Measurements from ENCODE around the gene HADHB. TPM values are rescaled to one million over a fixed set of nuclear protein-coding genes. Genes with fewer than 3 reads are reported as not detected.

The HADHB gene
- total and polyA plus RNA-seq, 2 donors from 2014 or later, result 132 to 232 TPM

GRCh38 chr2:26269571-26270158, 24.9 kb downstream of the HADHB start:
- Histone ChIP-seq H3K4me3 (ENCODE audit: low read length in 3 of 3) (no peak overlapping the region), H3K27ac (ENCODE audit: low read depth in 2 of 2, low read length in 2 of 2) (no peak overlapping the region), H3K9ac (ENCODE audit: low read length in 3 of 3) (no peak overlapping the region), H3K9me3 (ENCODE audit: control insufficient read depth in 2 of 3, insufficient read depth in 1 of 3, low read length in 3 of 3) (no peaks in the 10 kb centered on the region), H3K27me3 (ENCODE audit: control insufficient read depth, insufficient read depth, low read length) (no peaks in the 10 kb centered on the region), H3K4me1 (ENCODE audit: control insufficient read depth in 2 of 3, insufficient read depth in 2 of 3, low read depth in 1 of 3, low read length in 3 of 3) (peaks cover 0 to 7% (median 0%) of the 10 kb centered on the region in 3 donors), H3K36me3 (ENCODE audit: control insufficient read depth in 2 of 3, insufficient read depth in 3 of 3, low read length in 3 of 3) (peaks cover 0 to 8% (median 2%) of the 10 kb centered on the region in 3 donors)
- intact Hi-C loops (cut with DNase I), result no loop called here
- DNase-seq, result no peak
- TF ChIP-seq CTCF (IDR thresholded peaks at IDR 0.05; ENCODE audit: borderline replicate concordance, extremely low read depth, insufficient read depth), result no peak
- FAIRE-seq, result no peak

- Histone ChIP-seq H3K4me3 (ENCODE audit: low read length in 3 of 3) (no peak overlapping the region), H3K9ac (ENCODE audit: low read length in 3 of 3) (no peak overlapping the region), H3K36me3 (ENCODE audit: control insufficient read depth in 2 of 3, insufficient read depth in 3 of 3, low read length in 3 of 3) (peaks cover 2 to 8% (median 4%) of the 10 kb centered on the region in 3 donors), H3K27me3 (ENCODE audit: control insufficient read depth, insufficient read depth, low read length) (no peaks in the 10 kb centered on the region), H3K4me1 (ENCODE audit: control insufficient read depth in 2 of 3, insufficient read depth in 2 of 3, low read depth in 1 of 3, low read length in 3 of 3) (peaks cover 0 to 7% (median 0%) of the 10 kb centered on the region in 3 donors), H3K27ac (ENCODE audit: low read depth in 2 of 2, low read length in 2 of 2) (no peak overlapping the region), H3K9me3 (ENCODE audit: control insufficient read depth in 2 of 3, insufficient read depth in 1 of 3, low read length in 3 of 3) (no peaks in the 10 kb centered on the region)
- intact Hi-C loops (cut with DNase I), result no loop called here
- DNase-seq (no peak), FAIRE-seq (no peak)
- TF ChIP-seq CTCF (IDR thresholded peaks at IDR 0.05; ENCODE audit: borderline replicate concordance, extremely low read depth, insufficient read depth), result no peak
Measured at GRCh38 chr2:26270373-26270772, 25.6 kb downstream of the HADHB start.

GRCh38 chr2:26273501-26273900, 28.8 kb downstream of the HADHB start:
- no peak overlapping the region for H3K9ac ChIP-seq (ENCODE audit: low read length in 3 of 3)
- no peaks in the 10 kb centered on the region for H3K27me3 ChIP-seq (ENCODE audit: control insufficient read depth, insufficient read depth, low read length)
- H3K36me3 ChIP-seq (ENCODE audit: control insufficient read depth in 2 of 3, insufficient read depth in 3 of 3, low read length in 3 of 3), result peaks cover 7 to 17% (median 9%) of the 10 kb centered on the region in 3 donors
- peaks cover 0 to 7% (median 0%) of the 10 kb centered on the region in 3 donors for H3K4me1 ChIP-seq (ENCODE audit: control insufficient read depth in 2 of 3, insufficient read depth in 2 of 3, low read depth in 1 of 3, low read length in 3 of 3)
- no peak for TF ChIP-seq CTCF (IDR thresholded peaks at IDR 0.05; ENCODE audit: borderline replicate concordance, extremely low read depth, insufficient read depth)
- no peak overlapping the region for H3K27ac ChIP-seq (ENCODE audit: low read depth in 2 of 2, low read length in 2 of 2)
- no peak overlapping the region for H3K4me3 ChIP-seq (ENCODE audit: low read length in 3 of 3)
- intact Hi-C loops (cut with DNase I), result no loop called here
- no peak for FAIRE-seq
- H3K9me3 ChIP-seq (ENCODE audit: control insufficient read depth in 2 of 3, insufficient read depth in 1 of 3, low read length in 3 of 3), result no peaks in the 10 kb centered on the region
- no peak for DNase-seq
